Mucosa of descending colon (tissue), 3 donors: ENCODE data around the gene CCPG1. TPM values are rescaled to one million over a fixed set of nuclear protein-coding genes. Genes with fewer than 3 reads are reported as not detected.

Experiments
- ATAC-seq: fragments of 200-7000 bp; cut with Tn5 transposase; one replicate; pipeline ENCODE4 v1.9.1; 2020; ENCODE audit warnings: mild to moderate bottlenecking, moderate library complexity
- DNase-seq, 3 donors: peaks; one replicate each; pipeline ENCODE4 v3.0.0-alpha.2; 2020
- H3K36me3 ChIP-seq: fragments of 200-600 bp; one replicate; pipeline ENCODE4 v1.8.0; 2021; ENCODE audit warnings: low read depth, mild to moderate bottlenecking
- H3K4me1 ChIP-seq: fragments of 200-600 bp; one replicate; pipeline ENCODE4 v1.8.0; 2021; ENCODE audit warnings: low read depth, mild to moderate bottlenecking
- H3K4me3 ChIP-seq: fragments of 200-600 bp; one replicate; pipeline ENCODE4 v1.8.0; 2021; ENCODE audit warnings: mild to moderate bottlenecking
- H3K9me3 ChIP-seq: fragments of 200-600 bp; one replicate; pipeline ENCODE4 v1.8.0; 2021; ENCODE audit warnings: mild to moderate bottlenecking
- CTCF ChIP-seq: fragments of 200-600 bp; IDR thresholded peaks from one replicate; pipeline ENCODE4 v1.8.0; 2022; ENCODE audit warnings: antibody characterized with exemption, mild to moderate bottlenecking
- intact Hi-C, 2 donors: fragments of 100-400 bp; cut with DNase I in 1 of 2; cut with micrococcal nuclease in 1 of 2; formaldehyde crosslinking; loops; one replicate each; pipeline versions ENCODE4 v1.11.0 to v1.11.1; 2022; cut with DNase I, micrococcal nuclease
- total RNA-seq, 3 donors: library from RNA; stranded (reverse); fragmentation: NEBNext Ultra II Directional in 2 of 3; extraction: Animal tissue kit (Norgen Biotek cat#: 25700) in 2 of 3; gene quantifications; one replicate each; pipeline versions ENCODE4 v1.2.1 to v1.2.4, GENCODE V29; 2021 to 2023
- donor health status: DM: no; HTN: no; CAD: no; lungs with moderate emphysema.
- donor health status: DM: no; HTN: no; CAD: no.
- donor health status: DM: no; HTN: yes; CAD: no.

Gene CCPG1
- total RNA-seq, 3 donors from 2014 or later, result 45.5 to 60.2 (median 51.8) TPM

DNA sequence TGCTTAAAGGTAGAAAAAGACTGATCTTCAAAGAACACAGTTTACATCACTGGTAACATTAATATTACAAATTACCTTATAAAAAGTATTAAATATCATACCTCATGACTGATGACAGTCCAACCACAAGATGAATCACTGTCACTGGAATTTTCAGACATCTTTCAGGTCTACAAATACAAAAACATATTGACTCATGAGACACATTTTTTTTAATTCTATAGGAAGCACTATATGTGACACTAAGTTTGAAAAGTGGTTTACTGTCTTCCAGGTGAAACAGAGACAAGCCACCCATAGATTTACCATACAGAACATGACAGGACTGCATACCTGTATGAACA lies 18.9 kb downstream of the CCPG1 start:
- intact Hi-C loops, result no loop called here
- no peak for TF ChIP-seq CTCF
- Histone ChIP-seq H3K36me3 (no peaks in the 10 kb centered on the region), H3K4me1 (no peaks in the 10 kb centered on the region), H3K9me3 (no peaks in the 10 kb centered on the region), H3K4me3 (no peak overlapping the region)
- DNase-seq (no peak), ATAC-seq (no peak)

GRCh38 chr15:55387027-55387426 lies 21.1 kb downstream of the CCPG1 start:
- intact Hi-C loops, result no loop called here
- Histone ChIP-seq H3K9me3 (no peaks in the 10 kb centered on the region), H3K36me3 (no peaks in the 10 kb centered on the region), H3K4me3 (no peak overlapping the region), H3K4me1 (no peaks in the 10 kb centered on the region)
- TF ChIP-seq CTCF, result no peak
- DNase-seq (no peak), ATAC-seq (no peak)

- no peaks in the 10 kb centered on the region for H3K4me1 ChIP-seq
- ATAC-seq (no peak), DNase-seq (no peak)
- H3K9me3 ChIP-seq, result no peaks in the 10 kb centered on the region
- no peak for TF ChIP-seq CTCF
- no peaks in the 10 kb centered on the region for H3K36me3 ChIP-seq
- intact Hi-C loops, result no loop called here
- no peak overlapping the region for H3K4me3 ChIP-seq
These were observed 24.5 kb downstream of the CCPG1 start for GRCh38 chr15:55383687-55384086.

DNA sequence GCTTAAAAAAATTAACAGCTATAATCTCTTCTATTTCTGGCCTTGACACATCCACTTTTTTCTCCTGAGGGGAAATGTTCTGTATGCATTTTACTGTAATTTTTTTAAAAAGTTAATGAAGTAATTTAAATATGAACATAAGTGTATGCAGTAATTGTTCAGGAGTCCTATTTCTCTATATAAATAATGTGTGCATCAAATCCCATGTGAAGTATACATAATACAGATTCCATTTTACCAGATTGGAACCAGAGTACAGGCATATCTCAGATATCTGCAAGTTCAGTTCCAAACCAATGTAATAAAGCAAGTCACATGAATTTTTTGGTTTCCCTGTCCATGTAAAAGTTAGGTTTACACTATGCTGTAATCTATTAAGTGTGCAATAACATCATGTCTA lies 26.6 kb downstream of the CCPG1 start:
- no peak for DNase-seq
- Histone ChIP-seq H3K4me1 (no peaks in the 10 kb centered on the region), H3K9me3 (no peaks in the 10 kb centered on the region), H3K4me3 (no peak overlapping the region), H3K36me3 (peaks cover 4% of the 10 kb centered on the region)
- no peak for TF ChIP-seq CTCF
- no peak for ATAC-seq
- intact Hi-C loops, result no loop called here

DNA sequence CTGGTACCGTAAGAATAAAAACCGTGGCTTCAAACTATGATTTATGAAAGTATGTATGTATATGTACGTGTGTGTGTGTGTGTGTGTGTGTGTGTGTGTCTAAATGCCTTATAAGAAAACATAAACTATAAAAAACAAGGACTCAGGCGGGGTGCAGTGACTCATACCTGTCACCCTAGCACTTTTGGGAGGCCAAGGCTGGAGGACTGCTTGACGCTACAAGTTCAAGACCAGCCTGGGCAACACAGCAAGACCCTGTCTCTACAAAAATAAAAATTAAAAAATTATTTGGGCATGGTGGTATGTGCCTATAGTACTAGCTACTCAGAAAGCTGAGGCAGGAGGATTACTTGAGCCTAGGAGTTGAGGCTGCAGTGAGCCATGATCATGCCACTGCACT lies 29.1 kb downstream of the CCPG1 start:
- no peak overlapping the region for H3K4me3 ChIP-seq
- peaks cover 9% of the 10 kb centered on the region for H3K36me3 ChIP-seq
- H3K4me1 ChIP-seq, result no peaks in the 10 kb centered on the region
- H3K9me3 ChIP-seq, result no peaks in the 10 kb centered on the region
- no peak for TF ChIP-seq CTCF
- intact Hi-C loops, result no loop called here
- ATAC-seq (no peak), DNase-seq (no peak)

- ATAC-seq (peak; percentile 31), DNase-seq (no peak)
- intact Hi-C loops, result no loop called here
- Histone ChIP-seq H3K9me3 (no peaks in the 10 kb centered on the region), H3K4me3 (no peak overlapping the region), H3K36me3 (peaks cover 9% of the 10 kb centered on the region), H3K4me1 (no peaks in the 10 kb centered on the region)
- TF ChIP-seq CTCF, result no peak
These were observed 35.3 kb downstream of the CCPG1 start for GRCh38 chr15:55372701-55373440.
